DOHH2 (cell line): ENCODE measurements around the gene SEC22C.

Experiments
- H3F3A ChIP-seq: fragments of 200-600 bp; sonication (generic), shearing (Covaris generic); 2 replicates; pipeline ENCODE4 v1.6.0; 2016; ENCODE audit warnings: antibody characterized with exemption, mild to moderate bottlenecking; ENCODE audit not compliant: control insufficient read depth, insufficient read depth
- H3K27ac ChIP-seq: fragments of 200-600 bp; sonication (generic); 2 replicates; pipeline ENCODE4 v1.5.1; 2014; ENCODE audit warnings: low read depth, mild to moderate bottlenecking, low read length, moderate library complexity
- H3K27me3 ChIP-seq: fragments of 200-600 bp; sonication (generic); 2 replicates; pipeline ENCODE4 v1.6.1; 2014; ENCODE audit warnings: mild to moderate bottlenecking, low read length, mixed read lengths; ENCODE audit not compliant: control insufficient read depth
- H3K36me3 ChIP-seq: fragments of 200-600 bp; sonication (generic); 2 replicates; pipeline ENCODE4 v1.6.1; 2014; ENCODE audit warnings: mild to moderate bottlenecking, low read length, moderate library complexity, mixed read lengths; ENCODE audit not compliant: control insufficient read depth
- H3K4me1 ChIP-seq: fragments of 200-600 bp; sonication (generic); 2 replicates; pipeline ENCODE4 v1.6.1; 2014; ENCODE audit warnings: mild to moderate bottlenecking, low read length, mixed read lengths; ENCODE audit not compliant: control insufficient read depth
- H3K4me2 ChIP-seq: fragments of 200-600 bp; sonication (generic); 2 replicates; pipeline ENCODE4 v1.6.0; 2014; ENCODE audit warnings: mild to moderate bottlenecking, low read length, moderate library complexity
- H3K4me3 ChIP-seq: fragments of 200-600 bp; sonication (generic); 2 replicates; pipeline ENCODE4 v1.5.1; 2014; ENCODE audit warnings: mild to moderate bottlenecking, low read length, mixed read lengths
- H3K79me2 ChIP-seq: fragments of 200-600 bp; sonication (generic); 2 replicates; pipeline ENCODE4 v1.6.1; 2014; ENCODE audit warnings: mild to moderate bottlenecking, low read length, mixed read lengths; ENCODE audit not compliant: control insufficient read depth
- H3K9me2 ChIP-seq: fragments of 200-600 bp; sonication (generic); replicated peaks from 2 replicates; pipeline ENCODE4 v1.6.1; 2014; ENCODE audit warnings: mild to moderate bottlenecking, low read length, mixed read lengths; ENCODE audit not compliant: control insufficient read depth
- H3K9me3 ChIP-seq: fragments of 200-600 bp; sonication (generic); 2 replicates; pipeline ENCODE4 v1.6.1; 2014; ENCODE audit warnings: antibody characterized with exemption, low read length, mixed read lengths; ENCODE audit not compliant: control insufficient read depth, insufficient read depth
- H4K20me1 ChIP-seq: fragments of 200-600 bp; sonication (generic); 2 replicates; pipeline ENCODE4 v1.6.0; 2014; ENCODE audit warnings: low read depth, mild to moderate bottlenecking, antibody characterized with exemption, low read length, moderate library complexity; ENCODE audit not compliant: control insufficient read depth, insufficient read depth
- EZH2phosphoT487 ChIP-seq: fragments of 200-600 bp; sonication (generic); IDR thresholded peaks from 2 replicates; pipeline ENCODE4 v1.6.1; 2017; ENCODE audit warnings: borderline replicate concordance, mild to moderate bottlenecking, antibody characterized with exemption, low read length, moderate library complexity, mixed read lengths
- TF ChIP-seq, protein P1 (sequence below): fragments of 200-600 bp; sonication (generic); IDR thresholded peaks from one replicate; pipeline ENCODE4 v1.5.1; 2014; ENCODE audit warnings: antibody characterized with exemption, mild to moderate bottlenecking, low read depth, low read length; ENCODE audit not compliant: poor library complexity, severe bottlenecking

Gene SEC22C

GRCh38 chr3:42513521-42513920 is 68.2 kb downstream of the SEC22C start:
- Histone ChIP-seq H3K4me2 (no peak overlapping the region), H3K4me3 (no peak overlapping the region), H3K36me3 (no peaks in the 10 kb centered on the region), H3K9me3 (no peaks in the 10 kb centered on the region), H3K4me1 (no peaks in the 10 kb centered on the region), H3K9me2 (no peaks in the 10 kb centered on the region), H3K27ac (no peak overlapping the region), H4K20me1 (no peaks in the 10 kb centered on the region), H3K27me3 (peaks cover 10% of the 10 kb centered on the region; the same call in 1 of the 2 replicates), H3F3A (no peaks in the 10 kb centered on the region), H3K79me2 (no peaks in the 10 kb centered on the region)
- TF ChIP-seq, protein P1, sequence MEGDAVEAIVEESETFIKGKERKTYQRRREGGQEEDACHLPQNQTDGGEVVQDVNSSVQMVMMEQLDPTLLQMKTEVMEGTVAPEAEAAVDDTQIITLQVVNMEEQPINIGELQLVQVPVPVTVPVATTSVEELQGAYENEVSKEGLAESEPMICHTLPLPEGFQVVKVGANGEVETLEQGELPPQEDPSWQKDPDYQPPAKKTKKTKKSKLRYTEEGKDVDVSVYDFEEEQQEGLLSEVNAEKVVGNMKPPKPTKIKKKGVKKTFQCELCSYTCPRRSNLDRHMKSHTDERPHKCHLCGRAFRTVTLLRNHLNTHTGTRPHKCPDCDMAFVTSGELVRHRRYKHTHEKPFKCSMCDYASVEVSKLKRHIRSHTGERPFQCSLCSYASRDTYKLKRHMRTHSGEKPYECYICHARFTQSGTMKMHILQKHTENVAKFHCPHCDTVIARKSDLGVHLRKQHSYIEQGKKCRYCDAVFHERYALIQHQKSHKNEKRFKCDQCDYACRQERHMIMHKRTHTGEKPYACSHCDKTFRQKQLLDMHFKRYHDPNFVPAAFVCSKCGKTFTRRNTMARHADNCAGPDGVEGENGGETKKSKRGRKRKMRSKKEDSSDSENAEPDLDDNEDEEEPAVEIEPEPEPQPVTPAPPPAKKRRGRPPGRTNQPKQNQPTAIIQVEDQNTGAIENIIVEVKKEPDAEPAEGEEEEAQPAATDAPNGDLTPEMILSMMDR = no peak
- TF ChIP-seq EZH2phosphoT487 = no peak

DNA sequence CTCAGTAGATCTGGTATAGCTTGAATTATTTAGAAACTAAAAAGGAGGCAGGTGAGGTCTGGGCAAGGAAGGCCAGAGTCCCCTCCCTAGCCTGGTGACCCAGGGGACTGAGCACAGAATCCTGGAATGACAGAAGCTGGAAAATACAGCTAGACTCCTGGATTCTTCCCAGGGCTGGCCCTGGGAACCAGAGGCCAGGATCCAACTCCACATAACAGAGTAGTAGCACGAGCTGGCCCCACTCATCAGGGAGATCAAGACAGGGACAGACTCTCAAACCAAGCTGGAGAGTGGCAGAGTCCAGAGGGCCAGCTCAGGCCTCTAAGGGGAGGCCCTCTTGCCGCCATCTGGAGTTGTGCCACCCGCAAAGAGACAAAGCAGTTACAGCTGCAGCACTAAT is 68.6 kb downstream of the SEC22C start:
- Histone ChIP-seq H3K27me3 (peaks cover 11% of the 10 kb centered on the region; the same call in 1 of the 2 replicates), H3K9me2 (no peaks in the 10 kb centered on the region), H4K20me1 (no peaks in the 10 kb centered on the region), H3F3A (no peaks in the 10 kb centered on the region), H3K79me2 (no peaks in the 10 kb centered on the region), H3K36me3 (no peaks in the 10 kb centered on the region), H3K4me2 (no peak overlapping the region), H3K27ac (no peak overlapping the region), H3K4me3 (no peak overlapping the region), H3K9me3 (no peaks in the 10 kb centered on the region), H3K4me1 (no peaks in the 10 kb centered on the region)
- no peak for TF ChIP-seq EZH2phosphoT487

GRCh38 chr3:42511736-42512135 is 70.0 kb downstream of the SEC22C start:
- TF ChIP-seq EZH2phosphoT487 = no peak
- TF ChIP-seq, protein P1 = no peak
- H3K9me3 ChIP-seq = no peaks in the 10 kb centered on the region
- H3K79me2 ChIP-seq = no peaks in the 10 kb centered on the region
- H3K4me1 ChIP-seq = no peaks in the 10 kb centered on the region
- H3K27ac ChIP-seq = no peak overlapping the region
- no peaks in the 10 kb centered on the region for H4K20me1 ChIP-seq
- no peak overlapping the region for H3K4me3 ChIP-seq
- peaks cover 11% of the 10 kb centered on the region; the same call in 1 of the 2 replicates for H3K27me3 ChIP-seq
- no peaks in the 10 kb centered on the region for H3K9me2 ChIP-seq
- no peaks in the 10 kb centered on the region for H3F3A ChIP-seq
- H3K36me3 ChIP-seq = no peaks in the 10 kb centered on the region
- no peak overlapping the region for H3K4me2 ChIP-seq

DNA sequence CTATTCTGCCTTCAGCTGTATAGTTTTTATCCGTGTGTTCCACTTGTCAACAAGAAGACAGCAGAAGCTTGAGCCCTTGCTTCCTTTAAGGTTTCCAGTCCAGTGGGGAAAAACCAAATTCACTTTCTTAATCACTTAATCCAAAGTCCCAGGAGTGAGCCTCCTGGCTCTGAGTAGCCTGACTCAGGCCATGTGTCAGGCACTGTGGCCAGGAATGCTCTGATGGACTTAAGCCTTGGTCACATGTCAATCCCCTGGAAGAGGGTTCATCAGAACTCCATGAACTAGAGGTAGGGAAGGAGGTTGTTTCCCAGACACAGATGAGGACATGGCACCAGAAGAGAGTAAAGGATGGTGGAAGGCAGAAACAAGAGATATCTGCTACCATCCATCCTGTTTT is 70.6 kb downstream of the SEC22C start:
- no peak overlapping the region for H3K4me3 ChIP-seq
- no peaks in the 10 kb centered on the region for H3K4me1 ChIP-seq
- H4K20me1 ChIP-seq = no peaks in the 10 kb centered on the region
- H3K4me2 ChIP-seq = no peak overlapping the region
- no peaks in the 10 kb centered on the region for H3F3A ChIP-seq
- no peak for TF ChIP-seq EZH2phosphoT487
- TF ChIP-seq, protein P1 = no peak
- no peaks in the 10 kb centered on the region for H3K79me2 ChIP-seq
- H3K27ac ChIP-seq = no peak overlapping the region
- H3K9me3 ChIP-seq = no peaks in the 10 kb centered on the region
- peaks cover 11% of the 10 kb centered on the region; the same call in 1 of the 2 replicates for H3K27me3 ChIP-seq
- H3K36me3 ChIP-seq = no peaks in the 10 kb centered on the region
- H3K9me2 ChIP-seq = no peaks in the 10 kb centered on the region
